K562 (cell line): ENCODE data around the gene CSNK1D. TPM values are rescaled to one million over a fixed set of nuclear protein-coding genes. Genes with fewer than 3 reads are reported as not detected.

Experiments used
- CBFB ChIP-seq: sonication (generic); formaldehyde crosslinking; IDR thresholded peaks from 2 replicates; pipeline ENCODE4 v1.4.0; 2020; ENCODE audit warnings: mild to moderate bottlenecking, missing genetic modification reagents
- CHD4 ChIP-seq: fragments of 200-600 bp; sonication (generic); IDR thresholded peaks from 3 replicates; pipeline ENCODE4 v1.6.1; 2012; ENCODE audit warnings: low read depth, mild to moderate bottlenecking, mixed read lengths, low read length, inconsistent platforms; ENCODE audit not compliant: insufficient read depth, insufficient replicate concordance, poor library complexity, severe bottlenecking
- CSDE1 ChIP-seq, 2 experiments: fragments of 450-650 bp; IDR thresholded peaks; 2 replicates each; pipeline ENCODE4 v1.6.1; 2016; ENCODE audit warnings: mild to moderate bottlenecking in 1 of 2
- ETV6 ChIP-seq, 3 experiments: fragments of 150-350 bp in 1 of 3; sonication (generic) in 1 of 3; formaldehyde crosslinking in 1 of 3; IDR thresholded peaks; 2 replicates each; pipeline versions ENCODE4 v1.6.1 to v1.8.0; 2014 to 2022; ENCODE audit warnings: borderline replicate concordance in 2 of 3, low read depth in 2 of 3, antibody characterized with exemption in 1 of 3, low read length in 1 of 3, mild to moderate bottlenecking in 1 of 3, missing genetic modification reagents in 1 of 3
- KDM1A ChIP-seq, 2 experiments: fragments of 450-650 bp; IDR thresholded peaks; 2 replicates each; pipeline ENCODE4 v1.6.1; 2016; ENCODE audit warnings: mild to moderate bottlenecking in 2 of 2
- NR1H2 ChIP-seq: sonication (generic); formaldehyde crosslinking; IDR thresholded peaks from 2 replicates; pipeline ENCODE4 v1.4.0; 2020; ENCODE audit warnings: mild to moderate bottlenecking, missing genetic modification reagents
- RREB1 ChIP-seq: fragments of 250-450 bp; sonication (Bioruptor Pico); IDR thresholded peaks from 2 replicates; pipeline ENCODE4 v1.4.0; 2020
- SETDB1 ChIP-seq: IDR thresholded peaks from one replicate; pipeline ENCODE4 v1.6.1; 2012; ENCODE audit warnings: low read length, control low read depth, inconsistent platforms
- SMARCA4 ChIP-seq: fragments of 450-650 bp; IDR thresholded peaks from 2 replicates; pipeline ENCODE4 v1.6.1; 2016
- TAF15 ChIP-seq: fragments of 200-400 bp; formaldehyde crosslinking; IDR thresholded peaks from 2 replicates; pipeline ENCODE4 v1.6.1; 2017; ENCODE audit warnings: mild to moderate bottlenecking, low read depth, low read length, moderate library complexity
- TFE3 ChIP-seq: fragments of 450-650 bp; formaldehyde crosslinking; IDR thresholded peaks from 2 replicates; pipeline ENCODE4 v1.4.0; 2020; ENCODE audit warnings: mild to moderate bottlenecking, mixed read lengths
- TRIM24 ChIP-seq, 2 experiments: fragments of 450-650 bp; IDR thresholded peaks; 2 replicates each; pipeline ENCODE4 v1.6.1; 2016
- U2AF1 ChIP-seq: fragments of 200-400 bp; formaldehyde crosslinking; optimal IDR thresholded peaks from 2 replicates; pipeline ENCODE3; 2017; ENCODE audit warnings: mild to moderate bottlenecking, low read depth, low read length, moderate library complexity
- VEZF1 ChIP-seq: fragments of 200-800 bp; sonication (Bioruptor generic); IDR thresholded peaks from 2 replicates; pipeline ENCODE4 v1.6.1; 2017; ENCODE audit warnings: missing genetic modification characterization, missing compliant biosample characterization
- ZC3H4 ChIP-seq: sonication (generic); formaldehyde crosslinking; IDR thresholded peaks from 2 replicates; pipeline ENCODE4 v1.9.0; 2021; ENCODE audit warnings: missing genetic modification reagents, borderline replicate concordance
- ZNF197 ChIP-seq: fragments of 200-800 bp; sonication (Bioruptor generic); IDR thresholded peaks from 2 replicates; pipeline ENCODE4 v1.6.1; 2016; ENCODE audit warnings: low read depth, missing genetic modification characterization, missing compliant biosample characterization
- ZNF239 ChIP-seq: fragments of 250-450 bp; sonication (Bioruptor Pico); IDR thresholded peaks from 2 replicates; pipeline ENCODE4 v1.4.0; 2020; ENCODE audit warnings: mild to moderate bottlenecking
- ZNF695 ChIP-seq: fragments of 450-650 bp; formaldehyde crosslinking; IDR thresholded peaks from 2 replicates; pipeline ENCODE4 v1.4.0; 2020; ENCODE audit warnings: mild to moderate bottlenecking, moderate library complexity
- polyA plus RNA-seq, 8 experiments: library from polyadenylated mRNA; depleted of rRNA in 4 of 8; stranded (reverse) in 5 of 8; unstranded in 3 of 8; fragments of >200 nt; fragmentation: Nextera tagmentation in 2 of 8; fragmentation: Illumina TruSeq in 1 of 8; extraction: Ambion mirVana in 2 of 8; extraction: Trizol in 1 of 8; gene quantifications; 2 replicates each; pipeline versions ENCODE4 v1.2.1 to v1.2.3, GENCODE V29; 2011 to 2014; ENCODE audit warnings: inconsistent platforms in 1 of 8, missing spikeins in 1 of 8
- total RNA-seq, 7 experiments: library from RNA; depleted of rRNA in 6 of 7; stranded (reverse); fragments of >200 nt in 6 of 7; fragmentation: Illumina TruSeq in 2 of 7; extraction: Trizol in 2 of 7; gene quantifications; 2 replicates each; pipeline versions ENCODE4 v1.2.1 to v1.2.3, GENCODE V29; 2011 to 2021; ENCODE audit warnings: low replicate concordance in 1 of 7

Gene CSNK1D
- total and polyA plus RNA-seq, 9 of the 15 experiments (the other 6 are each of a cell fraction or from before 2014, with no cell fraction given): 6.5 to 133 (median 41.3) TPM

GRCh38 chr17:82217530-82218204, 55.8 kb downstream of the CSNK1D start (continued):
- TF ChIP-seq ZNF197 (CRISPR knock-in tag): no peak; the same call in 1 of the 2 replicates
- TF ChIP-seq ZC3H4 (CRISPR knock-in tag): no peak
- TF ChIP-seq VEZF1 (CRISPR knock-in tag): peak; percentile 84
- TF ChIP-seq TAF15: no peak
- TF ChIP-seq CSDE1 (IDR thresholded peaks at IDR 0.05): no peak
- TF ChIP-seq ZNF239: no peak
- TF ChIP-seq ZNF695 (CRISPR knock-in tag): 0 out of 2 replicates have a peak, but pooled peaks have one; percentile 28
- TF ChIP-seq CHD4: no peak
- no peak for TF ChIP-seq TFE3
- no peak; the same call in 1 of the 2 replicates for TF ChIP-seq RREB1 (CRISPR knock-in tag)
- no peak for TF ChIP-seq CBFB (CRISPR knock-in tag)
- TF ChIP-seq SMARCA4: peak; percentile 27; the same call in 1 of the 2 replicates
- no peak for TF ChIP-seq U2AF1
- no peak for TF ChIP-seq SETDB1
- no peak for TF ChIP-seq NR1H2 (CRISPR knock-in tag)
- no peak for TF ChIP-seq ETV6 (IDR thresholded peaks at IDR 0.05; ENCODE audit: borderline replicate concordance in 1 of 2, low read depth in 2 of 2, low read length in 1 of 2)
- TF ChIP-seq ETV6 (CRISPR knock-in tag; IDR thresholded peaks at IDR 0.05; ENCODE audit: borderline replicate concordance): no peak
- TF ChIP-seq KDM1A (IDR thresholded peaks at IDR 0.05): no peak
- peak; percentile 17 to 51; a peak in 3 of 4 replicates for TF ChIP-seq TRIM24 (IDR thresholded peaks at IDR 0.05)
